Breast epithelium (tissue), 4 donors: Measurements from ENCODE around the gene NUP37. TPM values are rescaled to one million over a fixed set of nuclear protein-coding genes. Genes with fewer than 3 reads are reported as not detected.

Experiments used
- DNase-seq, 2 donors: peaks; one replicate each; pipeline ENCODE4 v3.0.0-alpha.2; 2019; ENCODE audit warnings: low spot score in 2 of 2
- H3K27ac ChIP-seq, 2 donors: fragments of 200-600 bp; sonication (generic) in 1 of 2; one replicate each; pipeline ENCODE4 v1.5.1; 2016 to 2019; ENCODE audit warnings: mild to moderate bottlenecking in 1 of 2
- H3K27me3 ChIP-seq, 2 donors: fragments of 200-600 bp; sonication (generic) in 1 of 2; one replicate each; pipeline versions ENCODE4 v1.5.1 to v1.6.0; 2017 to 2019; ENCODE audit warnings: control low read depth in 1 of 2, mild to moderate bottlenecking in 1 of 2
- H3K36me3 ChIP-seq: fragments of 200-600 bp; one replicate; pipeline ENCODE4 v1.5.1; 2019
- H3K4me1 ChIP-seq, 2 donors: fragments of 200-600 bp; sonication (generic); one replicate each; pipeline ENCODE4 v1.5.1; 2016 to 2019; ENCODE audit warnings: control low read depth in 1 of 2
- H3K4me3 ChIP-seq, 3 donors: fragments of 200-600 bp; sonication (generic); 1 replicate in 2 of 3; 2 replicates in 1 of 3; pipeline ENCODE4 v1.5.1; 2016 to 2019; ENCODE audit warnings: mild to moderate bottlenecking in 3 of 3, moderate library complexity in 2 of 3
- H3K9me3 ChIP-seq, 2 donors: fragments of 200-600 bp; sonication (generic) in 1 of 2; one replicate each; pipeline ENCODE4 v1.5.1; 2016 to 2019; ENCODE audit warnings: control low read depth in 1 of 2
- POLR2A ChIP-seq: fragments of 450-650 bp; IDR thresholded peaks from one replicate; pipeline ENCODE4 v1.6.1; 2016; ENCODE audit warnings: antibody characterized with exemption, mild to moderate bottlenecking, moderate library complexity
- POLR2AphosphoS5 ChIP-seq, 3 donors: sonication (generic); formaldehyde crosslinking; IDR thresholded peaks; one replicate each; pipeline ENCODE4 v1.6.1; 2017; ENCODE audit warnings: antibody characterized with exemption in 3 of 3
- intact Hi-C: fragments of 100-400 bp; cut with DNase I; formaldehyde crosslinking; loops from one replicate; pipeline ENCODE4 v1.15.1; 2023; ENCODE audit warnings: low total_unique reads
- total RNA-seq, 3 donors: library from RNA; depleted of rRNA; stranded (reverse); fragments of >200 nt; gene quantifications; one replicate each; pipeline ENCODE4 v1.1.0, GENCODE V29; 2016
- TF ChIP-seq, protein P1 (sequence below), 3 donors: fragments of 450-650 bp; IDR thresholded peaks; one replicate each; pipeline ENCODE4 v1.5.1; 2016 to 2017; ENCODE audit warnings: antibody characterized with exemption in 3 of 3, mild to moderate bottlenecking in 3 of 3, moderate library complexity in 3 of 3

NUP37 gene
- total RNA-seq, 3 donors from 2014 or later, result 16.7 to 17.9 (median 17.9) TPM

DNA sequence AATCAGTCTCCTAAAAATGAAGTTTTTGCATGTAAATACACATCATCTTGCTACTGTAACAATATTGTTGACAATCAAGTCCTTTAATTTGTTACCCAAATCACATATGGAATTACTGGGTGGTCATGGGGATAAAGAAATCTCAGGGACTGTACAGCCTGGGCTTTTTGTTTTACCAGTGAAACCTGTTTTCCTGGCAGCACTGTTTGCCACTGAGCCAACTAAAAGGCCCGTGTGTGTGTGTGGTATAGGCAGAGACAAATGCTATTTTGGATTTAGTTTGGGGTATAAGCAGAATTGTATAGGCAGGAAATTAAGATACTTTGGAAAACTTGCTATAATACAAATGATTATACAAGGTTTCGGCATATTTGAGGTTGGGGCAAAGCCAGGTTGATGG, 5.7 kb downstream of the NUP37 start:
- Histone ChIP-seq H3K4me1 (no peaks in the 10 kb centered on the region), H3K27ac (no peak overlapping the region), H3K9me3 (no peaks in the 10 kb centered on the region), H3K4me3 (no peak overlapping the region), H3K27me3 (no peaks in the 10 kb centered on the region), H3K36me3 (peaks cover 12% of the 10 kb centered on the region)
- DNase-seq, result no peak
- TF ChIP-seq, protein P1, sequence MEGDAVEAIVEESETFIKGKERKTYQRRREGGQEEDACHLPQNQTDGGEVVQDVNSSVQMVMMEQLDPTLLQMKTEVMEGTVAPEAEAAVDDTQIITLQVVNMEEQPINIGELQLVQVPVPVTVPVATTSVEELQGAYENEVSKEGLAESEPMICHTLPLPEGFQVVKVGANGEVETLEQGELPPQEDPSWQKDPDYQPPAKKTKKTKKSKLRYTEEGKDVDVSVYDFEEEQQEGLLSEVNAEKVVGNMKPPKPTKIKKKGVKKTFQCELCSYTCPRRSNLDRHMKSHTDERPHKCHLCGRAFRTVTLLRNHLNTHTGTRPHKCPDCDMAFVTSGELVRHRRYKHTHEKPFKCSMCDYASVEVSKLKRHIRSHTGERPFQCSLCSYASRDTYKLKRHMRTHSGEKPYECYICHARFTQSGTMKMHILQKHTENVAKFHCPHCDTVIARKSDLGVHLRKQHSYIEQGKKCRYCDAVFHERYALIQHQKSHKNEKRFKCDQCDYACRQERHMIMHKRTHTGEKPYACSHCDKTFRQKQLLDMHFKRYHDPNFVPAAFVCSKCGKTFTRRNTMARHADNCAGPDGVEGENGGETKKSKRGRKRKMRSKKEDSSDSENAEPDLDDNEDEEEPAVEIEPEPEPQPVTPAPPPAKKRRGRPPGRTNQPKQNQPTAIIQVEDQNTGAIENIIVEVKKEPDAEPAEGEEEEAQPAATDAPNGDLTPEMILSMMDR (IDR thresholded peaks at IDR 0.05), result no peak
- TF ChIP-seq POLR2AphosphoS5 (IDR thresholded peaks at IDR 0.05), result no peak
- TF ChIP-seq POLR2A, result no peak
- intact Hi-C loops, result no loop called here

- Histone ChIP-seq H3K27ac (no peak overlapping the region), H3K9me3 (no peaks in the 10 kb centered on the region), H3K36me3 (peaks cover 11% of the 10 kb centered on the region), H3K27me3 (no peaks in the 10 kb centered on the region), H3K4me3 (no peak overlapping the region), H3K4me1 (no peaks in the 10 kb centered on the region)
- intact Hi-C loops, result no loop called here
- DNase-seq, result no peak
- TF ChIP-seq POLR2A, result no peak
- TF ChIP-seq, protein P1 (IDR thresholded peaks at IDR 0.05), result no peak
- TF ChIP-seq POLR2AphosphoS5 (IDR thresholded peaks at IDR 0.05), result no peak
Observed at GRCh38 chr12:102110782-102111181, 9.1 kb downstream of the NUP37 start.

- Histone ChIP-seq H3K27me3 (no peaks in the 10 kb centered on the region), H3K27ac (no peak overlapping the region), H3K4me1 (no peaks in the 10 kb centered on the region), H3K9me3 (no peaks in the 10 kb centered on the region), H3K4me3 (no peak overlapping the region), H3K36me3 (peaks cover 10% of the 10 kb centered on the region)
- TF ChIP-seq, protein P1 (IDR thresholded peaks at IDR 0.05), result no peak
- TF ChIP-seq POLR2A (no peak), POLR2AphosphoS5 (IDR thresholded peaks at IDR 0.05) (no peak)
- intact Hi-C loops, result no loop called here
- no peak for DNase-seq
Observed at GRCh38 chr12:102107970-102108369, 11.9 kb downstream of the NUP37 start.

DNA sequence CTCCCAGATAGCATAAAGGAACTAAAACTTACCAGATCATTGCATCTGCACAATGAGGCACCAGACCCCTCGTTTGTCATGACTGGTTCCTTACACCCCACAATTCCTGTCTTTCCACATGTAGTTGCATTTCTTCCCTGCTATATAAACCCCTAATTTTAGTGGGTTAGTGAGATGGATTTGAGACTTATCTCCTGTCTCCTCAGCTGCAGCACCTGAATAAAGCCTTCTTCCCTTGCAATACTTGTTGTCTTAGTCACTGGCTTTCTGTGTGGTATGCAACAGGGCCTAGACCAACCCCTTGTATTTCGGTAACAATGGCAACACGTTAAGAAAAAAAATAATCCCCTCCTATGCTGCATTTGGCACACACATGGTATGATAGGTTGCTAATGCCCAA, 13.0 kb downstream of the NUP37 start:
- H3K4me1 ChIP-seq, result no peaks in the 10 kb centered on the region
- intact Hi-C loops, result no loop called here
- H3K27me3 ChIP-seq, result no peaks in the 10 kb centered on the region
- no peak overlapping the region for H3K27ac ChIP-seq
- H3K4me3 ChIP-seq, result no peak overlapping the region
- H3K36me3 ChIP-seq, result peaks cover 10% of the 10 kb centered on the region
- H3K9me3 ChIP-seq, result no peaks in the 10 kb centered on the region
- TF ChIP-seq, protein P1 (IDR thresholded peaks at IDR 0.05), result no peak
- TF ChIP-seq POLR2A (no peak), POLR2AphosphoS5 (IDR thresholded peaks at IDR 0.05) (no peak)
- DNase-seq, result no peak

DNA sequence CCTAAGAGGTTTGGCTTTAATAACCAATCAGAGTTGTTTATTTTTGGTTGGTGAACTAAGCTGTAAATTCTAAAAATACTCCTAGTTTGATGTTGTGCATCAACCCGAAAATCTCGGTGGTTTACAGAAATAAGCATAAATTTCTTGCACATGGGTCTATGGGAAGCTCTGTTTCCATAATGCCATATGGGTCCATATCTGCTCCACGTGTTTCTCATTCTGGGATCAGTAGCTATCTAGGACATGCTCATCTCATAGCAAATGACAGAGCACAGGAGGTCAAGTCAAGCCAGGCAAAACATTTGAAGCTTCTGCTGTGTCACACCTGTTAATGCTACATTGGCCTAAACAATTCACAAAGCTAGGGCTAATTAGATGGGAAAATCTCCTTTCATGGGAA, 23.1 kb downstream of the NUP37 start:
- TF ChIP-seq POLR2AphosphoS5 (IDR thresholded peaks at IDR 0.05) (no peak), POLR2A (no peak)
- TF ChIP-seq, protein P1 (IDR thresholded peaks at IDR 0.05), result no peak
- no peak for DNase-seq
- no peak overlapping the region for H3K4me3 ChIP-seq
- no peak overlapping the region for H3K27ac ChIP-seq
- no peaks in the 10 kb centered on the region for H3K36me3 ChIP-seq
- no peaks in the 10 kb centered on the region for H3K4me1 ChIP-seq
- no peaks in the 10 kb centered on the region for H3K9me3 ChIP-seq
- intact Hi-C loops, result no loop called here
- no peaks in the 10 kb centered on the region for H3K27me3 ChIP-seq
